ENCODE results near the gene LRTM1. TPM values are rescaled to one million over a fixed set of nuclear protein-coding genes. Genes with fewer than 3 reads are reported as not detected.

Gene LRTM1
- total and polyA plus RNA-seq, 10 donors: 1.6 to 14.1 (median 6.7) TPM

GRCh38 chr3:54873059-54874010 is 54.5 kb downstream of the LRTM1 start:
- Histone ChIP-seq H3K4me3 (no peak overlapping the region), H3K27ac (no peak overlapping the region), H3K27me3 (replicated peaks in 1 of 7) (no peaks in the 10 kb centered on the region), H3K4me1 (no peaks in the 10 kb centered on the region), H3K36me3 (no peaks in the 10 kb centered on the region), H3K9me3 (no peaks in the 10 kb centered on the region)
- intact Hi-C loops (cut with DNase I; ENCODE audit: low total_unique reads): loop anchor here (10.0 kb wide), 1 partner anchor 311 kb away; no protein-coding TSS in a partner anchor
- 79 to 86% (median 83%) methylated on average over 8 of the region's 8 CpGs for WGBS, 5 donors
- no peak for TF ChIP-seq POLR2AphosphoS5 (IDR thresholded peaks at IDR 0.05)
- no peak for TF ChIP-seq POLR2A (IDR thresholded peaks at IDR 0.05)
- no peak for TF ChIP-seq CTCF (IDR thresholded peaks at IDR 0.05 in 8 of 11, conservative IDR thresholded peaks at IDR 0.05 in 3 of 11)
- DNase-seq: no peak

GRCh38 chr3:54871867-54872266 is 56.0 kb downstream of the LRTM1 start:
- Histone ChIP-seq H3K9me3 (no peaks in the 10 kb centered on the region), H3K36me3 (no peaks in the 10 kb centered on the region), H3K4me3 (no peak overlapping the region), H3K4me1 (no peaks in the 10 kb centered on the region), H3K27me3 (replicated peaks in 1 of 7) (no peaks in the 10 kb centered on the region), H3K27ac (no peak overlapping the region)
- TF ChIP-seq POLR2AphosphoS5 (IDR thresholded peaks at IDR 0.05) (no peak), POLR2A (IDR thresholded peaks at IDR 0.05) (no peak), CTCF (IDR thresholded peaks at IDR 0.05 in 8 of 11, conservative IDR thresholded peaks at IDR 0.05 in 3 of 11) (no peak)
- no peak for DNase-seq
- WGBS, 5 donors: 64 to 81% (median 73%) methylated on average over 3 to 4 of the region's 4 CpGs
- intact Hi-C loops (cut with DNase I; ENCODE audit: low total_unique reads): loop anchor here (10.0 kb wide), 1 partner anchor 313 kb away; no protein-coding TSS in a partner anchor

GRCh38 chr3:54870423-54870822 is 57.4 kb downstream of the LRTM1 start:
- WGBS, 5 donors: 44 to 61% (median 47%) methylated on average over 7 of the region's 7 CpGs
- intact Hi-C loops (cut with DNase I; ENCODE audit: low total_unique reads): loop anchor here (10.0 kb wide), 1 partner anchor 314 kb away; no protein-coding TSS in a partner anchor
- DNase-seq: no peak
- TF ChIP-seq POLR2AphosphoS5 (IDR thresholded peaks at IDR 0.05) (no peak), CTCF (IDR thresholded peaks at IDR 0.05 in 8 of 11, conservative IDR thresholded peaks at IDR 0.05 in 3 of 11) (peak in 8 of 11 experiments; percentile 23 to 55 (median 40)), POLR2A (IDR thresholded peaks at IDR 0.05) (no peak)
- H3K27ac ChIP-seq: no peak overlapping the region
- H3K36me3 ChIP-seq: no peaks in the 10 kb centered on the region
- no peaks in the 10 kb centered on the region for H3K4me1 ChIP-seq
- no peaks in the 10 kb centered on the region for H3K27me3 ChIP-seq (replicated peaks in 1 of 7)
- H3K9me3 ChIP-seq: no peaks in the 10 kb centered on the region
- no peak overlapping the region for H3K4me3 ChIP-seq

Data from spleen (tissue), 11 donors.